ENCODE data around the gene SPATA2L.

SPATA2L gene

DNA sequence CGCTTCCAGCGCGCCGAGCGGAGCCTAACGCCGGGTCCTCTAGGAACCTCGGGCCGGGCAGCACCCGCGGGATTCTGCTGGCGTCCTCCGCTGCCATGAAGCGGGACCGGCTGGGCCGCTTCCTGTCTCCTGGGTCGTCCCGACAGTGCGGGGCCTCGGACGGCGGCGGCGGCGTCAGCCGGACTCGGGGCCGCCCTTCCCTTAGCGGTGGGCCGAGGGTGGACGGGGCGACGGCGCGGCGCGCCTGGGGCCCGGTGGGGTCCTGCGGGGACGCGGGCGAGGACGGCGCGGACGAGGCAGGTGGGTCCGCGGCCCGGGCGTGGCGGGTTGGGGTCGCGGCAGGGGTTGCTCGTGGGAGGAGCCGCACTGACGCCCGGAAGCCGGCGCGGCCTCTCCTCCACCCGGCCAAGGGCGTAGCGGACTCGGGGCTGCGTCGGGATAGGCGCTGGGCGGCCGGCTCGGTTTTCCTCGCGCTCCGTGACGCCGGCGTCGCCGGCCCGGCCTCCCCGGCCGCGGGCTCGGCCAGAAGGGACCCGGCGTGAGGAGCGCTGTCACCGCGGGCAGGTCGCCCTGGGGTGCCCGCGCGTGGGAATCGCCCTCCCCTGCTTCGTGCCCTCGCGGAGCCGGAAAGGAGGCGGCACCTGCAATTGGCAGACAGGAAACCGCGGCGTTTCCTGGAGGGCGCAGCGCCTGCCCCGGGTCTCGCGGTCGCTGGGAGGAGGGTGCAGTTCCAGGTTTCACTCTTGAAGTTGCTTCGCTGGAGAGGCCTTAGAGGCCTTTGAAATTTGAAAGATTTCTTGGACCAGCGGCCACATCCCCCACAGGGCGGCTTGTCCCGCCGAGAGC is 20.3 kb upstream of the SPATA2L start:
- TF ChIP-seq, protein P1, sequence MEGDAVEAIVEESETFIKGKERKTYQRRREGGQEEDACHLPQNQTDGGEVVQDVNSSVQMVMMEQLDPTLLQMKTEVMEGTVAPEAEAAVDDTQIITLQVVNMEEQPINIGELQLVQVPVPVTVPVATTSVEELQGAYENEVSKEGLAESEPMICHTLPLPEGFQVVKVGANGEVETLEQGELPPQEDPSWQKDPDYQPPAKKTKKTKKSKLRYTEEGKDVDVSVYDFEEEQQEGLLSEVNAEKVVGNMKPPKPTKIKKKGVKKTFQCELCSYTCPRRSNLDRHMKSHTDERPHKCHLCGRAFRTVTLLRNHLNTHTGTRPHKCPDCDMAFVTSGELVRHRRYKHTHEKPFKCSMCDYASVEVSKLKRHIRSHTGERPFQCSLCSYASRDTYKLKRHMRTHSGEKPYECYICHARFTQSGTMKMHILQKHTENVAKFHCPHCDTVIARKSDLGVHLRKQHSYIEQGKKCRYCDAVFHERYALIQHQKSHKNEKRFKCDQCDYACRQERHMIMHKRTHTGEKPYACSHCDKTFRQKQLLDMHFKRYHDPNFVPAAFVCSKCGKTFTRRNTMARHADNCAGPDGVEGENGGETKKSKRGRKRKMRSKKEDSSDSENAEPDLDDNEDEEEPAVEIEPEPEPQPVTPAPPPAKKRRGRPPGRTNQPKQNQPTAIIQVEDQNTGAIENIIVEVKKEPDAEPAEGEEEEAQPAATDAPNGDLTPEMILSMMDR (IDR thresholded peaks at IDR 0.05; ENCODE audit: low read depth, low read length, missing control alignments) = no peak
- no peak for DNase-seq (ENCODE audit: low read depth)
- H3K4me3 ChIP-seq (ENCODE audit: low read depth, low read length) = peak overlapping the region; percentile 55

GRCh38 chr16:89720813-89721545 is 19.5 kb upstream of the SPATA2L start, which contains the start of the genes VPS9D1 and ZNF276:
VPS9D1 (minus strand) TSS chr16:89720898; CDS start chr16:89720861, 37 bp downstream.
ZNF276 (plus strand) TSS chr16:89721537; CDS start chr16:89721641, 104 bp downstream.
- TF ChIP-seq, protein P1 (IDR thresholded peaks at IDR 0.05; ENCODE audit: low read depth, low read length, missing control alignments) = no peak
- H3K4me3 ChIP-seq (ENCODE audit: low read depth, low read length) = peak within 1 kb of the TSS; percentile 55
- no peak for DNase-seq (ENCODE audit: low read depth)

DNA sequence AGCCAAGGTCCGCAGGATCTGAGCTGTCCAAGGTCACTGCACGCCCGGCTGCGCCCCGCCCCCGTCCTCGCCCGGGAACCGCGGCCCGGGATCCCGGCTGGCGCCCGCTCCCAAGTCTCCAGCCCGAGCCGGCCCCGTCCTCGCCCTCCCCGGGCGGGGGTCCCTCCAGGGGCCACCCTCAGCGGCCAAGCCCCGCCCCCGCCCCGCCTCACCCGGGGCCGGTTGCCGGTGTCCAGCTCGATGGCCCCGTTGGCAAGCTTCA is 19.0 kb upstream of the SPATA2L start:
- H3K4me3 ChIP-seq (ENCODE audit: low read depth, low read length) = peak overlapping the region; percentile 55
- no peak for DNase-seq (ENCODE audit: low read depth)
- TF ChIP-seq, protein P1 (IDR thresholded peaks at IDR 0.05; ENCODE audit: low read depth, low read length, missing control alignments) = no peak

- no peak overlapping the region for H3K4me3 ChIP-seq (ENCODE audit: low read depth, low read length)
- TF ChIP-seq, protein P1 (IDR thresholded peaks at IDR 0.05; ENCODE audit: low read depth, low read length, missing control alignments) = no peak
- no peak for DNase-seq (ENCODE audit: low read depth)
Measured at GRCh38 chr16:89717688-89718505, 16.4 kb upstream of the SPATA2L start.

- H3K4me3 ChIP-seq (ENCODE audit: low read depth, low read length) = no peak overlapping the region
- TF ChIP-seq, protein P1 (IDR thresholded peaks at IDR 0.05; ENCODE audit: low read depth, low read length, missing control alignments) = no peak
- no peak for DNase-seq (ENCODE audit: low read depth)
Measured at GRCh38 chr16:89716916-89717687, 15.6 kb upstream of the SPATA2L start.

DNA sequence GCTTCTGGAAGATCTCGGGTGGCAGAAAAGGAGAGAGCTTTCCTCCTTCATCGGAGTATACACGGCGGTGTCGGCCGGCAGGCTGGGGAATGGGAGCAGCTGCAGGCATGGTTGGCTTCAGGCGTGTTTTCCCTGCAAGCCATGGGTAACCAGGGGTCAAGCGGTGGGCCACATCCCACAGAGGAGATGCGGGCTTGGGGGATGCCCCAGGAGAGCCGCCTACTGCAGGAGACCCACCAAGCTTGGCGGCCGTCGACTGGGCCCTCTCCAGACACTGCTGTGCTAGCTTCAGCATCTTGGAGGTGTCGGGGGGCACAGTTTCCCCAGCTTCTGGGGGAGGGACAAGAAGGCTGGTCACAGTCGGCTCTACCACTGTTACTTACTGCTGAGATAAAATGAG is 15.0 kb upstream of the SPATA2L start:
- no peak for DNase-seq (ENCODE audit: low read depth)
- TF ChIP-seq, protein P1 (IDR thresholded peaks at IDR 0.05; ENCODE audit: low read depth, low read length, missing control alignments) = no peak
- H3K4me3 ChIP-seq (ENCODE audit: low read depth, low read length) = no peak overlapping the region
